COLO668 (cell line): Measurements from ENCODE around the gene RXYLT1.
"Not testable (repeated sequence)": the region's sequence is repeated elsewhere in the genome, so short reads cannot be mapped to it uniquely, and the experiment has no call there.

Experiments used
- DNase-seq: peaks from one replicate; lab custom pipeline; 2025; ENCODE audit not compliant: unreplicated experiment; lab: John Stamatoyannopoulos, UW

Gene RXYLT1

DNA sequence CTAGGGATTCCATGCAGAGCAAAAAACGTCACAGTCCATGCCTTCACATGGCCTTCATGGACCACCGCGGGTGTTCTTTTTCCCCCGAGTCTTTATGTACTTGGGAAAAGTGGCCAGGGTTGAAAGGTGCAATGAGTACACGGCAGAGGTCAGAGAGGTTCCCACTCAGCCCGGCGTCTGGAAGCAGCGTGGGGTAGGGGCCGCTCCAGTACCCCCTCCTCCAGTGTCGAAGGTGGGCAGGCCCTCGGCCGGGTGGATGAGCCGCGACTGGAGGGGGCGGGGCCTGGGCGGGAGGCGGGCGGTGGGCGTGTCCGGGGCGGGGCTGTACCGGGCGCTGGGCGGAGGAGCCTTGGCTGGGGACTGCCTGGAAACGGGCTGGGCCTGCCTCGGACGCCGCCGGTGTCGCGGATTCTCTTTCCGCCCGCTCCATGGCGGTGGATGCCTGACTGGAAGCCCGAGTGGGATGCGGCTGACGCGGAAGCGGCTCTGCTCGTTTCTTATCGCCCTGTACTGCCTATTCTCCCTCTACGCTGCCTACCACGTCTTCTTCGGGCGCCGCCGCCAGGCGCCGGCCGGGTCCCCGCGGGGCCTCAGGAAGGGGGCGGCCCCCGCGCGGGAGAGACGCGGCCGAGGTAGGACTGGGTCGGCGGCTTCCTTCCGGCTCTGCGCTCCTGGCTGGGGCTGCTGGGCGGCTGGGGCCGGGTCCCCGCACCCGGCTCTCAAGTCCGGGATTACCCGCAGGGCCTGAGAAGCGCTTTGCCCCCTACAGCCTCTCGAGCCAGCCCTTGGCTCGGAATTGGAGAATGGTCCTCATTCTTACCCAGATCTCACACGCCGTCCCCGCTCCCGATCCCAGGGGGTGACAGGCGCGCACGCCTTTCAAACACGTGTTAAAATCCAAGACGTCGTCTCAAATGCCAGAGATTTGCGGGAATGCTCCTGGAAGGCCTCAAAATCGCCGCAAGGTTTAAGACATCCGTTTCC is at the start of gene RXYLT1:
Gene RXYLT1 (plus strand): TSS at position 412 of the 984 bp plus-strand sequence. CDS start 52 bp downstream, at position 464.
- DNase-seq, result peak; percentile 94

DNA sequence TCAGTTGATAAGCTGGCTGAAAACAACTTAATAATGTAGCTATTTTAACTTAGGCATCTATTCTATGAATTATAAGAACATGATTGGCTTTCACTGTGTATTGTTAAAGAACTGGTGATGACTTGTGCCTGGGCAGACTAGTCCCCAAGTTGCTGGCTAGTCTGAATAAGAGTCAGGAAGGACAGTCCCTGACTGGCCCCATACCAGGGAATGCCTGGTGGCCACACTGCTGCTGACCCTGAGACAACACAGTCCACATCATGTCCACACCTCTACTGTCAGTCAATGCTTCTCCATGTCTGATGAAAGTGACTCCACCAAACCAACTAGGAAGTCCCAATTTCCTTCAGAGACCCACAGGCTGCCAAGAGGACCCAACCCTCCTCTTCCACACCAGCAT is 46.9 kb upstream of the RXYLT1 start:
- not testable (repeated sequence) for DNase-seq

DNA sequence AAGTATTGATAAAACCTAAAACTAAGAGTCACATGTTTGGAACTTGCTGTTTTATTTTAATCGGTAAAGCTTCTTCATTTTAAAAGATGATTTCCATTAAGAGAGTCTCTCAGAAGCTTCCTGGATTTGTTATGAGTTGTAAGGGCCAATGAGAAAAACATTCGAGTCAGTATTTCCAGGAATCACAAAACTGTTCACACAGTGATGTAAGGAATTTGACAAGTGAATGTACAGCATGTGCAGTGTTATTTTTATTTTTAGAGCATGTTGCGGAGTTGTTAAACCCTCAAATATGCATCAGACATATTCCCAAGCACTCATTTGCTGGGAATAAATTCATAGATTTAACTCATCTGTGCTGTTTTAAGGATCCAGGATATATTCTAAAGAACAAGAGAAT is 46.1 kb upstream of the RXYLT1 start:
- not testable (repeated sequence) for DNase-seq

- DNase-seq, result not testable (repeated sequence)
These were observed 39.2 kb upstream of the RXYLT1 start for GRCh38 chr12:63740551-63740950.

GRCh38 chr12:63741431-63741830 is 38.3 kb upstream of the RXYLT1 start:
- DNase-seq, result not testable (repeated sequence)

DNA sequence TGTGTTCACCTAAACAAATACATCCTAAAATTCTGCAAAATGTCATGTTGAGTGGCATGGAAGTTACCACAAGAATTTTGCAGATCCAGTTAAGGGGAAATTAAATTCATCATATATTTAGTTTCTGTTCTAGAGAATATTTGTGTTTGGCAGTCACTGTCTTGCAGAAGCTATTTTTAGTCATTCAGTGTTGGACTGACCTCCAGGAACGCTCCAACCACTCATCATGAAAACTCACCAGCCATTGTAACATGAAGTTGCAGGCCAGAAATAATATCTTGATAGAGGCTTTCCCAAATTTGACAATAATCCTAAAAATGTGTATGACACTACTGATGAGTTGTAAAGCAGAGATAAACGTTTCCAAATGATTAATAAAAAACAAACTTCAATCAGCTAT is 35.6 kb upstream of the RXYLT1 start:
- DNase-seq, result not testable (repeated sequence)

- DNase-seq, result not testable (repeated sequence)
These were observed 33.2 kb upstream of the RXYLT1 start for GRCh38 chr12:63746470-63746869.

- not testable (repeated sequence) for DNase-seq
These were observed 32.6 kb upstream of the RXYLT1 start for GRCh38 chr12:63747136-63747535.

GRCh38 chr12:63747553-63747952 is 32.2 kb upstream of the RXYLT1 start:
- no peak for DNase-seq

DNA sequence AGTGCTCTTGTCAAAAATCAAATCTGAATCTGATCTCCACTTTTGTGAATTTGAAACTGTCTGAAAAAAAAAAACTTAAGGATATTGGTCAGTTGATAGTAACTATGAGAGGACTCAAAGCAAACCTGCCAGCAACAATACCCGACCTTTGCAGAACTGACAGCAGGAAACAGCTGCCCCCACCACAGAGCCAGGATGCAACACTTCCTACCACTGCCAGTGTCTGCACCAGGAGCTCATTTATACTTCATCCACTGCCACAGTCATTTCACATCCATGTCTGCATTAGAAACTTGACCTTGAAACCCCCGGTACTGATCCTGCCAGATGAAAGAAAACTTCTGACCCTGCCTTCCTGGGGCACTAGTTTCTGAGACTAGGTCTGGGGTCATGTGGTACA is 27.4 kb upstream of the RXYLT1 start:
- no peak for DNase-seq

- DNase-seq, result no peak
These were observed 26.9 kb upstream of the RXYLT1 start for GRCh38 chr12:63752841-63753240.

DNA sequence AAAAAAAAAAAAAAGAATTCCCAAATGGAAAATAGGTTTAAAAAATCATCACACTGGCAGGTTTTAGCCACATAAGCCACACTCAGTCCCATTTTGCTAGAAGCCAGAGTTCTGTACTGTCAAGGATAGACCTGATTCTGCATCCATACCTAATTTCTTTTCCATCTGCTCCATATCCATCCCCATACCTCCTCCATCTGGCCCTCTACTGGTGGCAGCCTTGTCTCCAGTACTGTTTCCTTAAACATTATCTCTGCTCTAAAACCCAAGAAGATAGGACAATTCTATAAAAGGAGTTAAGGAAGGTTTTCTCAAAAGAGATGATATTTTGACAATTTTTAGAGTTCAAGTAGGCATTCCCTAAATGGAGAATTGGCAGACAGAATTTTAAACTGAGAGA is 26.0 kb upstream of the RXYLT1 start:
- no peak for DNase-seq

DNA sequence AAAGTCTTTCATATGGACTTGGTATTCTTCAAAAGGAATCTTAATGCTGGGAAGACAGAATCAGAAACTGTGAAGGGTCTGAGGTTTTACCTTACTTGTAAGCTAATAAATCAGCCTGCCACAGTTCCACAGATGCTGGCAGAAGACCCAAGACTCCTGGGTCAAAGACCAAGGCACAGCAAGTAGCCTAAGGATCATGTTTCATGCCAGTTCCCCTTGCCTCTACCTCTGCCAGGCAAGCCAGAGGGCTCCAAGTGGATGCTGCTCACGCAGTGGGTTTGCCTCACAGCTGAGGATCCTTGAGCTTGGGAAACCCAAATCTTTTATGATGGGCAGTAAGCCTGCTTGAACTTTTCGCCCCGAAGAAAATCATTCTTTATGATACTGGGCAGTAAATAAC is 15.2 kb upstream of the RXYLT1 start:
- DNase-seq, result no peak

DNA sequence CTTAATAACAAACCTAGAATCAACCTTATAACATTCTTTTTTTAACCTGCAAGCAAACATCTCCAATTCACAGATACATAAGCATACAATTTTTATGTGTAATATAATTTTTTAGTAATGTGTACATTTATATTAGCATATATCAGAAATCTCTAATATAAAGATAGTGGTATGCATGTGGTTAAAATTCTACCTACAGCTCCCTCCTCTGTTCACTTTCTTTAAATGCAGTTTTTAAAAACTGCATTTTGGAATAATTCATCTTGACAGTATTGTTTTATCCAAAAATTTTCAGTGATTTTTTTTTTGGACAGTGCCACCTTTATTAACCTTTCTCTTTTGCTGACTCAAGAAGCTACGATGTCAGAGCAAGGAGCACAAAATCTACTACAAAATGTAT is 13.2 kb upstream of the RXYLT1 start:
- DNase-seq, result no peak

- DNase-seq, result no peak
These were observed 9.3 kb upstream of the RXYLT1 start for GRCh38 chr12:63770375-63770774.

DNA sequence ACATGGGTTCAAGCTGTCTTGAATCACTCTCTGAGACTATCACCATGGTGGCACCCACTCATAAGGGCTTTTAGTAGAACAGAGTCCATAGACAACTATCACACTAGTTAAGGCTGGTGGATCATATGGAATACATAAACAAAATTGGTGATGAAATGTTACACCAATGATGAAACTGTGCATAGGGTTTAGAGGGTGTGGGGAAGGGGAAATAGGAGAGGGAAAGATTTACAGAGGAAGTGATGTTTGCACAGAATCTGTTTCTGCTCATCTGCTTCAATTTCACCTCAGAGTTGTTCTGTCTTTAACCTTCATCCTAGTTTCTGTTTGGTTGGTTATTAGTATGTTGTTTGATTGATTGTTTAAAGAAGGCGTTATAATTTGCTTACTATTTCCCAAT is 2.4 kb upstream of the RXYLT1 start:
- no peak for DNase-seq

DNA sequence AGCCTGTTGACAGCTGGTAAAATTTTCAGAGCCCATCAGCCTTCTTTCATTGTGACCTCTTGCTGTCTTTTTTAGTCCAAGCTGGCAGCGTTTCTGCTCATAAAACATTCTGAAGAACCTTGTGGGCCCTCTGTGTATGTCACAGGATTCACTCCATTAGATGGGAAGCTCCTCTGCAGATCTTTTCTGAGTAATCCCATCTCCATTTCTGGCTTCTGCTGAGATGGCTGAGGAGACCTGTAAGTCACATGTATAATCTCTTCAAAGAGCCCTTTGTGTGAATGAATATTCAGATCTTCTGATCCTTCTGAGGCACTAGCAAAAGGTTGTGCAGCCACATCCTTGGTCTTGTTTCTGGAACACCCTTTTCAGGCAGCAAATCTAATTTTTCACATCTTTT is 2.8 kb downstream of the RXYLT1 start:
- no peak for DNase-seq

DNA sequence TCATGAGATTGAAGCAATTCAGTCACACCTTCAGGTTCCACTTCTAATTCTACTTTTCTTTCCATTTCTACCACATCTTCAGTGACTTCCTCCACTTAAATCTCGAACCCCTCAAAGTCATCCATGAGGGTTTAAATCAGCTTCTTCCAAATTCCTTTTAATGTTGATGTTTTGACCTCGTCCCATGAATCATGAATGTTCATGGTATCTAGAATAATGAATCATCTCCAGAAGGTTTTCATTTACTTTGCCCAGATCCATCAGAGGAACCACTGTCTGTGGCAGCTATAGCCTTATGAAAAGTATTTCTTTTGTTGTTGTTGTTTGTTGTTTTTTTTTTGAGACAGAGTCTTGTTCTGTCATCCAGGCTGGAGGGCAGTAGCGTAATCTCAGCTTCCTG is 7.6 kb downstream of the RXYLT1 start:
- no peak for DNase-seq

GRCh38 chr12:63790608-63790945 is 10.9 kb downstream of the RXYLT1 start:
- no peak for DNase-seq

- DNase-seq, result peak; percentile 35
These were observed 12.6 kb downstream of the RXYLT1 start for GRCh38 chr12:63792338-63792737.

DNA sequence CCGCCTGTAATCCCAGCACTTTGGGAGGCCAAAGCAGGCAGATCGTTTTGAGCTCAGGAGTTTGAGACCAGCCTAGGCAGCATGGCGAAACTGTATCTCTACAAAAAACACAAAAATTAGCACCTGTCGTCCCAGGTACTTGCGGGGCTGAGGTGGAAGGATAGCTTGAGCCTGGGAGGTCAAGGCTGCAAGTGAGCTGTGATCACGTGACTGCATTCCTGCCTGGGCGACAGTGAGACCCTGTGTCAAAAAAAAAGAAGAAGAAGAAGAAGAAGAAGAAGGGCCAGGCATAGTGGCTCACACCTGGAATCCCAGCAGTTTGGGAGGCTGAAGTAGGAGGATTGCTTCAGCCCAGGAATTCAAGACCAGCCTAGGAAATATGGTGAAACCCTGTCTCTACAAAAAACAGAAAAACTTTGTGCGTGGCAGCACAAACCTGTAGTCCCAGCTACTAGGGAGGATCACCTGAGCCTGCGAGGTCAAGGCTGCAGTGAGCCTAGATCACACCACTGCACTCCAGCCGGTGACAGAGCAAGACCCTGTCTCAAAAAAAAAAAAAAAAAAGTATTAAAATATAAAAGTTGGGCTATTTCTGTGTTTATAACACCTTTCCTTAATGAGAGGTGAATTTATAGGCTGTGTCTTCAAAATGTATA is 15.5 kb downstream of the RXYLT1 start:
- no peak for DNase-seq

GRCh38 chr12:63795944-63796343 is 16.2 kb downstream of the RXYLT1 start:
- no peak for DNase-seq
